ENCODE results near the gene MCHR2.

DNA sequence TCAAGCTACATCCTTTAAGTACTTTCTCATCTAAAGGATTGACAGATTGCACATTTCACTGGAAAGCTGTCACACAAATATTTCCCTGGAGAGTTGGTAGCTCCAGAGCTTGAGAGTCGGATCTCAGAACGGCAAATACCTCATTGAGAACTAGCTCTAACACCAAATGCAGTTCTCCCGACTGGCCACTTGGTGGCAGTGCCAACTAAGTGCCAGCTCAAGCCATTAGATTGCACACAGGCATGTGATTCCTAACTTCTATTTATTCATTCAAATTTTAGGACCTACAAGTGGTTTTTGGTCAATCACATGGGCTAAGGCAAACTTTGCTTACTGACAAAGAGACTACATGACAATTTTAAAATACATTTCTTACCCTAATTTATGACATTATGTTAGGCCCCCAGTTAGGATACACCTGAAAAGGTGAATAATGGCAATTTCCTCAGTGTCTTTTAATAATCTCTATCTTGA lies 7.9 kb upstream of the MCHR2 start:
- no peak for TF ChIP-seq POLR2AphosphoS5 (IDR thresholded peaks at IDR 0.05; ENCODE audit: low read depth, low read length)
- TF ChIP-seq POLR2A (IDR thresholded peaks at IDR 0.05; ENCODE audit: low read depth, low read length), result no peak
